Thyroid gland (tissue), 4 donors: ENCODE measurements around the gene SLC6A16. TPM values are rescaled to one million over a fixed set of nuclear protein-coding genes. Genes with fewer than 3 reads are reported as not detected.

Source experiments
- DNase-seq, 2 donors: peaks; one replicate each; pipeline ENCODE4 v3.0.0-alpha.2; 2019
- H3K27ac ChIP-seq, 3 donors: fragments of 200-600 bp; sonication (generic); 1 replicate in 2 of 3; 2 replicates in 1 of 3; pipeline ENCODE4 v1.5.1; 2016 to 2019; ENCODE audit warnings: mild to moderate bottlenecking in 1 of 3, moderate library complexity in 1 of 3
- H3K27me3 ChIP-seq: fragments of 200-600 bp; sonication (generic); one replicate; pipeline ENCODE4 v1.5.1; 2019
- H3K36me3 ChIP-seq, 2 donors: fragments of 200-600 bp; sonication (generic); one replicate each; pipeline ENCODE4 v1.5.1; 2016 to 2019
- H3K4me1 ChIP-seq, 2 donors: fragments of 200-600 bp; sonication (generic); one replicate each; pipeline ENCODE4 v1.5.1; 2017 to 2019
- H3K4me3 ChIP-seq, 3 donors: fragments of 200-600 bp; sonication (generic); replicated peaks in 1 of 3; 1 replicate in 2 of 3; 2 replicates in 1 of 3; pipeline ENCODE4 v1.5.1; 2016; ENCODE audit warnings: mild to moderate bottlenecking in 1 of 3
- H3K9me3 ChIP-seq: fragments of 200-600 bp; sonication (generic); one replicate; pipeline ENCODE4 v1.5.1; 2017
- POLR2A ChIP-seq, 2 donors: fragments of 450-650 bp; IDR thresholded peaks; one replicate each; pipeline ENCODE4 v1.6.1; 2017; ENCODE audit warnings: antibody characterized with exemption in 2 of 2, mild to moderate bottlenecking in 2 of 2, moderate library complexity in 1 of 2
- WGBS, 2 donors: methylation state at CpG; one replicate each; pipeline ENCODE4 v1.1.5; 2017; 5-methylcytosine and 5-hydroxymethylcytosine counted together
- intact Hi-C: fragments of 100-400 bp; cut with DNase I; formaldehyde crosslinking; loops from one replicate; pipeline ENCODE4 v1.15.1; 2023
- total RNA-seq, 4 donors: library from RNA; depleted of rRNA; stranded (reverse); fragments of >200 nt; gene quantifications; one replicate each; pipeline ENCODE4 v1.2.3, GENCODE V29; 2016
- TF ChIP-seq, protein P1 (sequence below), 6 experiments: fragments of 200-600 bp in 3 of 6; fragments of 450-650 bp in 3 of 6; sonication (generic) in 3 of 6; IDR thresholded peaks; one replicate each; pipeline ENCODE4 v1.5.1; 2016 to 2019; ENCODE audit warnings: antibody characterized with exemption in 6 of 6, mild to moderate bottlenecking in 2 of 6, inconsistent platforms in 1 of 6, moderate library complexity in 1 of 6

Gene SLC6A16
- total RNA-seq, 4 donors from 2014 or later = 0.24 to 7.8 (median 1.4) TPM

DNA sequence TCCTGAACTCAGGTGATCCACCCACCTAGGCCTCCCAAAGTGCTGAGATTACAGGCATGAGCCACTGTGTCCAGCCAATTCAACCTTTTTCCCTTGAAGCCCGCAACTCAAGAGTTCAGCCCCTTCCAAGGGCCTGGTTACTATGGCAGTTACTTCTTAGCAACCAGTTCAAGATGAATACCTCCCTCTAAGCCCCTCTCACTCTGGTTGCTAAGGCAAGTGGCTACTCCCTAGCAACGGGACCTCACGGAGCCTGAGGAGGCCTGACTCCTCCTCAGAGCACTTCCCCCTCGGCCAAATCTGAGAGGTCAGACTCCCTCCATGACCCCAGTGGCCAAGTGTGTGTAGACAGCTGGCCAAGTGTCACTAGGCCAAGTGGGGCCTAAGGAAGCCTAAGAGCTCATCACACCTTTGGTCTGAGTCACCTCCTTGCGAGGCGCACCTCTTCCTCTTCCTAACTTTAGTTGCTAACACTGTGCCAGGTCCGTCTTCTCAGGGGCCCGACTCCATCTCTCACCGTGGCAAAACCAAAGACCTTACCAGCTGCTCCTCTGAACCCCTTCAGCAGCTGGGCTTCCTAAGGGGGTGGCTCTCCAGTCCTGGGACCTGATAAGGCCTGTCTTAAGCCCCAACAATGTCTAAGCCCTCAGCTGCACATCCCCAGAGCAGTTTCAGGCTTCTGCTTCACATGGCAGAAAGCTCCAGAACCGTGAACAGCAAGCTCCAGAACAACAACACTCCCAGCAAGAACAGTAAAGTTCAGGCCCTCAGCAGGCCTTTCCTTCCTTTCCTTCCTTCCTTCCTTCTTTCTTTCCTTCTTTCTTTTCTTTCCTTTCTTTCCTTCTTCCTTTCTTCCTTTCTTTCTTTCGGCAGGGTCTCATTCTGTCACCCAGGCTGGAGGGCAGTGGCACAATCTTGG is 19.8 kb upstream of the SLC6A16 start:
- H3K27me3 ChIP-seq = no peaks in the 10 kb centered on the region
- intact Hi-C loops = no loop called here
- 78 to 87% methylated on average over 9 to 11 of the region's 11 CpGs for WGBS, 2 donors
- H3K9me3 ChIP-seq = no peaks in the 10 kb centered on the region
- H3K36me3 ChIP-seq = peaks cover 10 to 13% of the 10 kb centered on the region in 2 donors
- no peak for DNase-seq
- peaks cover 3% of the 10 kb centered on the region in 2 donors for H3K4me1 ChIP-seq
- TF ChIP-seq POLR2A (IDR thresholded peaks at IDR 0.05) = no peak
- TF ChIP-seq, protein P1, sequence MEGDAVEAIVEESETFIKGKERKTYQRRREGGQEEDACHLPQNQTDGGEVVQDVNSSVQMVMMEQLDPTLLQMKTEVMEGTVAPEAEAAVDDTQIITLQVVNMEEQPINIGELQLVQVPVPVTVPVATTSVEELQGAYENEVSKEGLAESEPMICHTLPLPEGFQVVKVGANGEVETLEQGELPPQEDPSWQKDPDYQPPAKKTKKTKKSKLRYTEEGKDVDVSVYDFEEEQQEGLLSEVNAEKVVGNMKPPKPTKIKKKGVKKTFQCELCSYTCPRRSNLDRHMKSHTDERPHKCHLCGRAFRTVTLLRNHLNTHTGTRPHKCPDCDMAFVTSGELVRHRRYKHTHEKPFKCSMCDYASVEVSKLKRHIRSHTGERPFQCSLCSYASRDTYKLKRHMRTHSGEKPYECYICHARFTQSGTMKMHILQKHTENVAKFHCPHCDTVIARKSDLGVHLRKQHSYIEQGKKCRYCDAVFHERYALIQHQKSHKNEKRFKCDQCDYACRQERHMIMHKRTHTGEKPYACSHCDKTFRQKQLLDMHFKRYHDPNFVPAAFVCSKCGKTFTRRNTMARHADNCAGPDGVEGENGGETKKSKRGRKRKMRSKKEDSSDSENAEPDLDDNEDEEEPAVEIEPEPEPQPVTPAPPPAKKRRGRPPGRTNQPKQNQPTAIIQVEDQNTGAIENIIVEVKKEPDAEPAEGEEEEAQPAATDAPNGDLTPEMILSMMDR (IDR thresholded peaks at IDR 0.05) = no peak
- no peak overlapping the region for H3K27ac ChIP-seq
- no peak overlapping the region for H3K4me3 ChIP-seq

DNA sequence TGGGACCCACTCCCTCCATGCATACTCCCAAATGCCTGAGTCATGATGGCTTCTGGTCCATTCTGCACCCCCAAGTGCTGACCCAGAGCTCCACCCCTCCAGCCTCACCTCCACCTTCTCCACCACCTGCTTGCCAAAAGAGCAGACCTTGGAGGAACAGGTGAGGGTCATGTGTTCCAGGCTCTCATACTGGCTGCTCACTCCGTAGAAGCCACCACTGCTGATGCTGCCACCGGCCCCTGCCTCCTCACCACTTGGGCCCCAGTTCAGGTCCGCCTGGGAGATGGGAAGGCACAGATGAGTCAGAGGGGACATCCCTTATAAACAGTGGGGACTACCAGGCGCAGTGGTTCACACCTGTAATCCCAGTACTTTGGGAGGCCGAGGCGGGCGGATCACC is 18.1 kb upstream of the SLC6A16 start:
- Histone ChIP-seq H3K36me3 (peaks cover 7 to 13% of the 10 kb centered on the region in 2 donors), H3K4me3 (no peak overlapping the region), H3K27me3 (no peaks in the 10 kb centered on the region), H3K4me1 (peaks cover 19 to 20% of the 10 kb centered on the region in 2 donors), H3K9me3 (no peaks in the 10 kb centered on the region), H3K27ac (no peak overlapping the region)
- intact Hi-C loops = no loop called here
- no peak for TF ChIP-seq POLR2A (IDR thresholded peaks at IDR 0.05)
- TF ChIP-seq, protein P1 (IDR thresholded peaks at IDR 0.05) = no peak
- DNase-seq = no peak
- 90 to 97% methylated on average over 5 to 6 of the region's 7 CpGs for WGBS, 2 donors

- no peaks in the 10 kb centered on the region for H3K9me3 ChIP-seq
- peaks cover 19 to 20% of the 10 kb centered on the region in 2 donors for H3K4me1 ChIP-seq
- no peak overlapping the region for H3K27ac ChIP-seq
- TF ChIP-seq POLR2A (IDR thresholded peaks at IDR 0.05) = no peak
- TF ChIP-seq, protein P1 (IDR thresholded peaks at IDR 0.05) = no peak
- no peak overlapping the region for H3K4me3 ChIP-seq
- intact Hi-C loops = no loop called here
- H3K27me3 ChIP-seq = no peaks in the 10 kb centered on the region
- peaks cover 7 to 13% of the 10 kb centered on the region in 2 donors for H3K36me3 ChIP-seq
- DNase-seq = no peak
- WGBS, 2 donors = 94 to 100% methylated on average over 9 to 11 of the region's 11 CpGs
Observed at GRCh38 chr19:49342291-49342721, 17.3 kb upstream of the SLC6A16 start.

DNA sequence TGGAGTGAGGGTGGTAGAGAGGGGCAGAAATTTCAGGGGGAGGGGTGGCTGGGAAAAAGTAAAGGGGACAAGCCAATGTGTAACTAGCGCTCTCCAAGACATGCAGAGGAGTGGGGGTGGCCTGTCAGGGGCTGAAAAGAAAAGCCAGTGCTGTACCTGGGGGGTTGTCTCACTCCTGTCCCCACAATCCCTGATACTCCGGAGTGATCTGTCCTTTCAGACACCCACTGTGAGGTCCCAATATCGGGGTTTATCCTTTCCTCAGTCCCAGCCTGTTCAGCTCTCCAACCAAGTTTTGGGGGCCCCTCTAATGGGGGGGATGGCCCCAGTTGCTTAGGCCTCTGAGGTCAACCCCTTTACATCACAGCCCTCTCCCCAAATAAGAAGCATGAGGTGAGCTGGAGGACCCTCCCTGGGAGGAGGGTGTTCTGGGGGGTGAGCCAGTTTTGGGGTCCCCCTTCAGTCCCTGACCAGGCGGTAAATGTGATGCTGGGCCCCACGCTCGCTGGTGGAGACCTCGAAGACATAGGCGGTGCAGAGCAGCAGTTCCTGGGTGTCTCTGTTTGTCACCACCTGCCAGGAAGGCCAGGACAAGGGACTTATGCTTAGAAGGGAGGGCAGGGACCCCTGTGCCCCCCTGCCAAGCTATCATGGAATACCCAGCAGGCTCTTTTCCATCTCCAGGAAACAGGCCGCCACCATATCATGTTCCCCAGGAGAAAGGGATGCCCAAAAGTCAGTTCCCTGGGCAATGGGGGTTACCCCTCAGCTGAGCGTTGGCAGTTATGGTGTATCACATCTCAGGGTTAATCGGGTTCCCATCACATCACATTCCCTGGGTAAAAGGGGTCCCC is 16.1 kb upstream of the SLC6A16 start:
- Histone ChIP-seq H3K4me1 (peaks cover 19 to 20% of the 10 kb centered on the region in 2 donors), H3K27ac (peak overlapping the region in 2 of 3 donors; percentile 47 to 81), H3K27me3 (no peaks in the 10 kb centered on the region), H3K36me3 (peaks cover 4 to 7% of the 10 kb centered on the region in 2 donors), H3K9me3 (no peaks in the 10 kb centered on the region), H3K4me3 (no peak overlapping the region)
- 89 to 91% methylated on average over 6 to 10 of the region's 11 CpGs for WGBS, 2 donors
- DNase-seq = no peak
- TF ChIP-seq, protein P1 (IDR thresholded peaks at IDR 0.05) = no peak
- TF ChIP-seq POLR2A (IDR thresholded peaks at IDR 0.05) = no peak
- intact Hi-C loops = no loop called here
